HG03342 (cell line): ENCODE measurements around the gene OAF.

Experiments used
- ATAC-seq: cut with Tn5 transposase; IDR thresholded peaks from one replicate; pipeline ENCODE4 v1.9.1; 2021; ENCODE audit warnings: mild to moderate bottlenecking, moderate library complexity; ENCODE audit not compliant: unreplicated experiment

OAF gene

DNA sequence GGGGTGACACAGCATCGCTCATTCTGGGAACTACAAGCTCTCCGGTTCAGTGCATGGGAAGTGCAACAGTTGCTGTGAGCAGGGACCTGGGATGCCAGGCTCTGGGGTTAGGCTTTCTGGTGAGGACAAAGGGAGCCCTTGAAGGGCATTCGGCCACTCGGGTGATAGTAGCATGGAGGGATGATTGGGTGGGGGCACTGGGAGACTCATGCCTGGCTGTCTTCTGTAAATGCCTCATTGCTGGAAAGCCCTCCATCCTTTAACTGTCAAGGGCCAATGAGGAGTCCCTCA is 9.9 kb downstream of the OAF start:
- ATAC-seq = no peak

GRCh38 chr11:120221115-120221752 is 10.4 kb downstream of the OAF start:
- ATAC-seq = no peak

DNA sequence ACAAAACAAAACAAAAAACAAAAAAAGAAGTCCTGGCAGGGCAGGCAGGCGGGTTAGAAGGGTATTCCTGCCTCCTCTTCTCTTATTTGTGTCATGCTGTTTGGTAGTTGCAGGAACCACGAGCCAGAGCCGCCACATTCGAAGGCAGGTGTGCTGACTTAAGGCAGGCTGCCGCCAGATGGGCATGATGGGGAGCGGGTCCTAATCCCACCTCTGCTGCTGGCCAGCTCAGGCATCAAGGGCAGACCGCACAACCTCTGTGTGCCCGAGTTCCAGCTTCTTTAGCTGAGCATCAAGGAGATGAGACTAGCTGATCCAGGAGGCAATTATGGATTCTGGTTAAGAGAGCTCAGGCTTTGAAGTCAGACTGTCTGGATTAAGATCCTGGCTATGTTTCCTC is 12.1 kb downstream of the OAF start:
- no peak for ATAC-seq

DNA sequence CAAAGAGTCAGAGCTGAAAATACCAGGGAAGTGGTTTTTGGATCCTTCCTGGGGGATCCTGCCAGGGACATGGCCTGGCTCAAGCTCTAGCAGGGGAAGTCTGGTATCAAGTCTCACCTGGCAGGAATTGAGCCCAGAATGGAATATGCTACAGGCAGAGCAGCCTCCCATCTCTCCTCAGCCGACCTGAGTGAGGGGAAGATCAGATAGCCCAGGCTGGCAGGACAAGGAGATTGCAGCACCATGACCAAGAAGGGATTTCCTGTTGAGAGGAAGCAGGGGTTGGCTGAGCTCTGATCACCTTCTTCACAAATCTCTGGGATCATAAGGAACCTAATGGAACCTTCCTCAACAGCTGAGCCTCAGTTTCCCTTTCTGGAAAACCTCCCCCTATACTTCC is 13.0 kb downstream of the OAF start:
- ATAC-seq = no peak

DNA sequence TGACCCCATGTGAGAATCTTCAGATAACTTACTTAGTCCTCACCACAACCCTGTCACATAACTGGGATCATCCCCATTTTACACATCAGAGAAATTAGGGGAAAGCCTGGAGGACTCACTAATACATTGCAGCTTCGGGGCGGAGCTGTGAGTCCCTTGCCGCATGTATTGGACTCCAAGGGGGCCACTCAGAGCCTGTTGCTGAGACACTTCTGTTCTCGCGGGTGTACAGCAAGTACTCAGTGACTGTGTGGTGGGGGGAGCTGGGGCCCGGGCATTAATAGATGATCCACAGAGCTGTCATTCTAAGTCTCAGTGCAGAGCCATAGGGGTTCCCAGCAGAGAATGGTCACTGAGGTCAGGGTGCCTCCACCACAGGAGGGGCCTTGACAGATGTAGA is 13.5 kb downstream of the OAF start:
- no peak for ATAC-seq

- ATAC-seq = no peak
These were observed 14.4 kb downstream of the OAF start for GRCh38 chr11:120224972-120225909.

GRCh38 chr11:120226242-120226641 is 15.4 kb downstream of the OAF start:
- no peak for ATAC-seq

- no peak for ATAC-seq
These were observed 15.9 kb downstream of the OAF start for GRCh38 chr11:120226714-120227113.

DNA sequence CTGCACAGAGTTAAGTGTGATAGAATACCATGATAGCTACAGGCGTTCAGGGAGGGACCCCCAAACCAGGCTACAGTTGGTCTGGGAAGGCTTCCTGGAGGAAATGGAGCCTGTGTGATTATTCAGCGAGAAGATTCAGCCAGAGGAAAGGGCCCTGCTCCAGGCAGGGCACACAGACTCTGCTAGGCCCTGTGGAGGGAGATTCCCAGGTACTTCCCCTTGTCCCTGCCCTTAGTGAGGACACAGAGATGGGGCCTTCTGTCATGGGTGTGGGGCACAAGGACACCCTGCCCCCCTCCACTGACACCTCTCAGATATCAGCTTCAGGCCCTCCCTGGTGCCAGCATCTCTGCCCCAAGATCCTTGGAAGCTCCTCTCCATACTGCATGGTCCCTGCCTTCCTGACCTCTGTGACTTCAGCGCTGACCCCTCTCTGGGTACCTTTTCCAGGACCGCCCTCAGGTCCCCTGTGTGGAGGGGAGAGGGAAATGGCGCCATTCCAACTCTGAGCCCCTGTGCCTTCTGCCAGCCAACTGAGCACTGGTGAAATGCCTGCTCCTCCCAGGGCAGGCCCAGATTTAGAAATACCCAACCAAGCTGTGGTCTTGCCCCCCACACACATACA is 16.5 kb downstream of the OAF start:
- ATAC-seq = no peak

DNA sequence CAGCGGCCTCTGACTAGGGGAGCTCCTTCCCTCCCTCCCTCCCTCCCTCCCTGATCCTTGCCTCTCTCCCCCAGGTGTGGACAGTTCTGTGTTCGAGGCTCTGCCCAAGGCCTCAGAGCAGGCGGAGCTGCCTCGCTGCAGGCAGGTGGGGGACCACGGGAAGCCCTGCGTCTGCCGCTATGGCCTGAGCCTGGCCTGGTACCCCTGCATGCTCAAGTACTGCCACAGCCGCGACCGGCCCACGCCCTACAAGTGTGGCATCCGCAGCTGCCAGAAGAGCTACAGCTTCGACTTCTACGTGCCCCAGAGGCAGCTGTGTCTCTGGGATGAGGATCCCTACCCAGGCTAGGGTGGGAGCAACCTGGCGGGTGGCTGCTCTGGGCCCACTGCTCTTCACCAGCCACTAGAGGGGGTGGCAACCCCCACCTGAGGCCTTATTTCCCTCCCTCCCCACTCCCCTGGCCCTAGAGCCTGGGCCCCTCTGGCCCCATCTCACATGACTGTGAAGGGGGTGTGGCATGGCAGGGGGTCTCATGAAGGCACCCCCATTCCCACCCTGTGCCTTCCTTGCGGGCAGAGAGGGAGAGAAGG is 18.1 kb downstream of the OAF start:
- ATAC-seq = no peak

GRCh38 chr11:120229451-120230424 is 18.9 kb downstream of the OAF start:
- ATAC-seq = no peak

DNA sequence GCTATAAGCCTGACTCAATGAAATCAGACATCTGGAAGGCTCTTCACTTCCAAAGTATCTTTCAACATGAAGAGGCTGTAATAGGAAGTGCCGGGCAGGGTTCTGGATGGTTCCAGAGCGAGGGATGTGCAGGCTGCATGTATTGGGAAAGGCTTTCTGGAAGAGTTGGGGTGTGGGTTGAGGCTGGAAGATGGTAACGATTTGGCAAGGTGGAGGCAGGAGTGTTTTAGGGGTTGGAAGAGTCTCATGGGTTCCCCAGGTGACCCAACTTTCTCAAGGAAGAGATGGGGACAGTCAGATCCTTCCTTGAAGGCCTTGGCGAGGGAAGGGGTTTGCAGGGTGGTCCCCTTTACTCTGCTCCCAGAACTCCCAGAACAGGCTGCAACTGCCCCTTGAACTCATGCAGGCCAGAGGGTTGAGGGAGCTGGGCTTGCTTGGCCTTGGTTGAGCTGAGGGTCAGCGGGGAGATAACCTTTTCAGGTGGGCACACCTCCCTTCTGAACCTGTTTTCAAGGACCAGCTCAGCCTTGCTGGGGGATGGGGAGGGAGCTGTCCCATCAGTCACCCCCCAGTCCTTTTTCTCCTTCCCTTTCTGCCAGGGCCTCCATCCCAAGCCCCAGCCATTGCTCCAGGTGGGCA is 19.7 kb downstream of the OAF start:
- ATAC-seq = no peak

GRCh38 chr11:120231963-120232362 is 21.1 kb downstream of the OAF start:
- no peak for ATAC-seq

DNA sequence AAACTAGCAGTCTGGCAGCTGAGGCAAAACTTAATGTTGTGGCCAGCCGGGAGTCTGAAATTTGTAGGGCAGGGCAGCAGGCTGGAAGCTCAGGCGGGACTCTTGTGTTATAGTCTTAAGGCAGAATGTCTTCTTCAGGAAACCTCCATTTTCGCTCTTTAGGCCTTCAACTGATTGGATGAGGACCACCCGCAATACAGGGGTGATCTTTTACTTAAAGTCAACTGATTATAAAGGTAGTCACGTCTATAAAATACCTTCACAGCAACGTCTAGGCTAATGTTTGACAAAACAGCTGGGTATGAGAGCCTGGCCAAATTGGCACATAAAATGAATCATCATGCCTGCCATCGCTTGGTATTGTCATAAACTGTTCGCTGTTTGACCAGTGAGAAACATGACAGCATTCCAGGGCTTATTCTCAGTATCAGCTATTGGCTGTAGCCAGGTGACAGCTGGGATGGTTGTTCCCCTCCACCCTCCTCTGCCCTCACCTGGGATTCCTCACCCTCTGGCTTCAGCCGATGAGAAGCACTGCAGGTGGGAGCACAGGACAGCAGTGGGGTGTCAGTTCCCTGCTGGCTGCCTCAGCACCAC is 22.5 kb downstream of the OAF start:
- no peak for ATAC-seq

GRCh38 chr11:120235024-120235628 is 24.3 kb downstream of the OAF start:
- ATAC-seq = peak; percentile 69

GRCh38 chr11:120236169-120237107 is 25.6 kb downstream of the OAF start:
- ATAC-seq = no peak

- no peak for ATAC-seq
These were observed 28.3 kb downstream of the OAF start for GRCh38 chr11:120238968-120239620.
